Dedifferentiated amniotic fluid mesenchymal stem cell (primary cell): ENCODE results near the gene TP53I3.
"Not testable (repeated sequence)": the region's sequence is repeated elsewhere in the genome, so short reads cannot be mapped to it uniquely, and the experiment has no call there.

Source experiments
- DNase-seq: peaks from one replicate; pipeline ENCODE4 v3.0.0-alpha.2; 2016; ENCODE audit errors: extremely low spot score

Gene TP53I3

GRCh38 chr2:24100732-24101131 is 16.1 kb upstream of the TP53I3 start:
- DNase-seq = not testable (repeated sequence)

GRCh38 chr2:24095171-24095677 is 10.6 kb upstream of the TP53I3 start:
- DNase-seq = not testable (repeated sequence)

GRCh38 chr2:24093270-24093669 is 8.6 kb upstream of the TP53I3 start:
- not testable (repeated sequence) for DNase-seq

- no peak for DNase-seq
Measured at GRCh38 chr2:24088821-24089359, 4.3 kb upstream of the TP53I3 start.

- DNase-seq = no peak
Measured at GRCh38 chr2:24087032-24087431, 2.4 kb upstream of the TP53I3 start.

GRCh38 chr2:24086241-24086640 is 1.6 kb upstream of the TP53I3 start:
- no peak for DNase-seq

- DNase-seq = no peak
Measured at GRCh38 chr2:24085200-24085489, 511 bp upstream of the TP53I3 start.

GRCh38 chr2:24083567-24084385 is 858 bp downstream of the TP53I3 start:
- peak; percentile 50 for DNase-seq

- no peak for DNase-seq
Measured at GRCh38 chr2:24082787-24083566, 1.7 kb downstream of the TP53I3 start.

GRCh38 chr2:24080701-24081100 is 3.9 kb downstream of the TP53I3 start:
- no peak for DNase-seq

GRCh38 chr2:24077879-24078278 is 6.8 kb downstream of the TP53I3 start:
- no peak for DNase-seq

GRCh38 chr2:24077535-24077877 is 7.1 kb downstream of the TP53I3 start:
- no peak for DNase-seq

- no peak for DNase-seq
Measured at GRCh38 chr2:24076849-24077534, 7.6 kb downstream of the TP53I3 start.

- peak; percentile 97 for DNase-seq
Measured at GRCh38 chr2:24075915-24076848, 8.5 kb downstream of the TP53I3 start, which contains the start of gene SF3B6. TSS of gene SF3B6 (minus strand) at chr2:24076326. CDS start at chr2:24076229, 97 bp downstream.

GRCh38 chr2:24075259-24075658 is 9.4 kb downstream of the TP53I3 start:
- DNase-seq = no peak

GRCh38 chr2:24073816-24074215 is 10.8 kb downstream of the TP53I3 start:
- DNase-seq = no peak

GRCh38 chr2:24072259-24072658 is 12.4 kb downstream of the TP53I3 start:
- no peak for DNase-seq

GRCh38 chr2:24065341-24065740 is 19.3 kb downstream of the TP53I3 start:
- DNase-seq = no peak

GRCh38 chr2:24058564-24059271 is 25.9 kb downstream of the TP53I3 start:
- no peak for DNase-seq

GRCh38 chr2:24055750-24056149 is 28.9 kb downstream of the TP53I3 start:
- DNase-seq = no peak
